Mammary epithelial cell (primary cell): ENCODE data around the gene AIP.

Source experiments
- CTCF ChIP-seq, 2 donors: IDR thresholded peaks in 1 of 2; conservative IDR thresholded peaks in 1 of 2; 2 replicates each; pipeline ENCODE4 v1.5.1; 2011 to 2012; ENCODE audit warnings: inconsistent platforms in 2 of 2, low read length in 2 of 2, mild to moderate bottlenecking in 2 of 2, control low read depth in 1 of 2, low read depth in 1 of 2; ENCODE audit not compliant: insufficient read depth in 1 of 2; ENCODE audit errors: extremely low read depth in 1 of 2
- EZH2 ChIP-seq: IDR thresholded peaks from 2 replicates; pipeline ENCODE4 v1.6.1; 2012; ENCODE audit warnings: low read length, inconsistent platforms, borderline replicate concordance

GRCh38 chr11:67489203-67489884 is 6.5 kb downstream of the AIP start:
- no peak for TF ChIP-seq CTCF (conservative IDR thresholded peaks at IDR 0.05 in 1 of 2, IDR thresholded peaks at IDR 0.05 in 1 of 2; ENCODE audit: extremely low read depth in 1 of 2, insufficient read depth in 1 of 2, low read depth in 1 of 2, low read length in 2 of 2)
- TF ChIP-seq EZH2 = no peak
